Ovary (tissue), 9 donors: ENCODE results near the gene FRMD4A. TPM values are rescaled to one million over a fixed set of nuclear protein-coding genes. Genes with fewer than 3 reads are reported as not detected.

ENCODE experiments used
- DNase-seq, 5 donors: peaks; one replicate each; pipeline ENCODE4 v3.0.0-alpha.2; 2019 to 2020
- H3K27ac ChIP-seq, 2 donors: fragments of 200-600 bp; one replicate each; pipeline versions ENCODE4 v1.5.1 to v1.8.0; 2019 to 2022
- H3K27me3 ChIP-seq: fragments of 200-600 bp; one replicate; pipeline ENCODE4 v1.8.0; 2022
- H3K36me3 ChIP-seq: fragments of 200-600 bp; sonication (generic); one replicate; pipeline ENCODE4 v1.5.1; 2019
- H3K4me1 ChIP-seq: one replicate; pipeline ENCODE4 v1.8.1; 2013; ENCODE audit warnings: mild to moderate bottlenecking, moderate library complexity; ENCODE audit not compliant: insufficient read depth
- H3K4me3 ChIP-seq: fragments of 200-600 bp; sonication (generic); one replicate; pipeline ENCODE4 v1.5.1; 2017
- H3K9me3 ChIP-seq, 2 donors: fragments of 200-600 bp in 1 of 2; sonication (generic) in 1 of 2; one replicate each; pipeline versions ENCODE4 v1.5.1 to v1.8.1; 2013 to 2019; ENCODE audit warnings: mild to moderate bottlenecking in 1 of 2, moderate library complexity in 1 of 2
- CTCF ChIP-seq, 3 donors: fragments of 450-650 bp in 2 of 3; fragments of 200-600 bp in 1 of 3; IDR thresholded peaks; one replicate each; pipeline versions ENCODE4 v1.5.1 to v1.8.0; 2016 to 2022; ENCODE audit warnings: antibody characterized with exemption in 3 of 3, mild to moderate bottlenecking in 1 of 3
- EP300 ChIP-seq: sonication (generic); formaldehyde crosslinking; IDR thresholded peaks from one replicate; pipeline ENCODE4 v1.6.1; 2017; ENCODE audit warnings: antibody characterized with exemption
- POLR2A ChIP-seq: fragments of 450-650 bp; IDR thresholded peaks from one replicate; pipeline ENCODE4 v1.6.1; 2017; ENCODE audit warnings: antibody characterized with exemption, mild to moderate bottlenecking, moderate library complexity
- WGBS, 3 donors: extraction: QIAGEN DNeasy Blood & Tissue Kit in 1 of 3; methylation state at CpG; one replicate each; pipeline versions ENCODE4 v1.1.5 to v1.1.7; 2013 to 2017; 5-methylcytosine and 5-hydroxymethylcytosine counted together
- intact Hi-C, 4 donors: fragments of 100-400 bp; cut with DNase I; formaldehyde crosslinking; loops; one replicate each; pipeline versions ENCODE4 v1.11.0 to v1.15.1; 2022 to 2023
- polyA plus RNA-seq, 2 donors: library from polyadenylated mRNA; stranded (reverse); fragments of 200-250 nt in 1 of 2; fragments of 350-450 nt in 1 of 2; fragmentation: Illumina TruSeq in 1 of 2; extraction: RNeasy Lipid Tissue Mini Kit (QIAGEN cat#74804) in 1 of 2; gene quantifications; one replicate each; pipeline ENCODE4 v1.2.3, GENCODE V29; 2013 to 2014
- total RNA-seq, 7 donors: library from RNA; depleted of rRNA in 2 of 7; stranded (reverse); fragments of >200 nt in 2 of 7; fragmentation: NEBNext Ultra II Directional in 3 of 7; extraction: Animal tissue kit (Norgen Biotek cat#: 25700) in 3 of 7; gene quantifications; one replicate each; pipeline versions ENCODE4 v1.1.0 to v1.2.4, GENCODE V29; 2016 to 2023
- donor health status: DM: no; HTN: no; CAD: no; lungs with moderate emphysema.
- donor health status: DM: no; HTN: no; CAD: no.
- donor health status: Bipolar disorder and iron deficiency.
- donor health status: DM: yes; HTN: yes; CAD: no.
- donor health status: DM: no; HTN: no; CAD: no.
- donor health status: DM: yes; HTN: yes; CAD: no.

The FRMD4A gene
- total and polyA plus RNA-seq, 9 donors: 5.5 to 24.7 (median 11.3) TPM

GRCh38 chr10:13839430-13839990, 491.2 kb downstream of the FRMD4A start:
- no peak for DNase-seq
- Histone ChIP-seq H3K4me1 (peaks cover 2% of the 10 kb centered on the region), H3K27me3 (no peaks in the 10 kb centered on the region), H3K4me3 (no peak overlapping the region), H3K27ac (no peak overlapping the region), H3K36me3 (no peaks in the 10 kb centered on the region), H3K9me3 (no peaks in the 10 kb centered on the region)
- TF ChIP-seq CTCF (IDR thresholded peaks at IDR 0.05) (no peak), EP300 (no peak), POLR2A (no peak)
- intact Hi-C loops: no loop called here
- WGBS, 3 donors: 72 to 87% (median 80%) methylated on average over 8 to 9 of the region's 9 CpGs

GRCh38 chr10:13839030-13839429, 491.7 kb downstream of the FRMD4A start:
- Histone ChIP-seq H3K36me3 (no peaks in the 10 kb centered on the region), H3K27ac (no peak overlapping the region), H3K4me3 (no peak overlapping the region), H3K27me3 (no peaks in the 10 kb centered on the region), H3K4me1 (peaks cover 2% of the 10 kb centered on the region), H3K9me3 (no peaks in the 10 kb centered on the region)
- TF ChIP-seq POLR2A: no peak
- no peak for TF ChIP-seq CTCF (IDR thresholded peaks at IDR 0.05)
- no peak for TF ChIP-seq EP300
- intact Hi-C loops: no loop called here
- DNase-seq: no peak

GRCh38 chr10:13837966-13838365, 492.8 kb downstream of the FRMD4A start:
- no peak overlapping the region for H3K27ac ChIP-seq
- no peak overlapping the region for H3K4me3 ChIP-seq
- TF ChIP-seq CTCF (IDR thresholded peaks at IDR 0.05): no peak
- TF ChIP-seq EP300: no peak
- TF ChIP-seq POLR2A: no peak
- WGBS, 3 donors: 86 to 93% (median 91%) methylated on average over 3 of the region's 3 CpGs
- H3K9me3 ChIP-seq: no peaks in the 10 kb centered on the region
- H3K27me3 ChIP-seq: no peaks in the 10 kb centered on the region
- DNase-seq: no peak
- peaks cover 2% of the 10 kb centered on the region for H3K4me1 ChIP-seq
- no peaks in the 10 kb centered on the region for H3K36me3 ChIP-seq
- intact Hi-C loops: no loop called here

GRCh38 chr10:13834581-13835286, 496.0 kb downstream of the FRMD4A start:
- intact Hi-C loops: no loop called here
- H3K9me3 ChIP-seq: no peaks in the 10 kb centered on the region
- no peak for TF ChIP-seq EP300
- no peak for TF ChIP-seq POLR2A
- no peak for TF ChIP-seq CTCF (IDR thresholded peaks at IDR 0.05)
- 45 to 52% (median 48%) methylated on average over 16 of the region's 16 CpGs for WGBS, 3 donors
- peaks cover 2% of the 10 kb centered on the region for H3K4me1 ChIP-seq
- H3K27ac ChIP-seq: no peak overlapping the region
- no peaks in the 10 kb centered on the region for H3K27me3 ChIP-seq
- no peak for DNase-seq
- H3K4me3 ChIP-seq: no peak overlapping the region
- no peaks in the 10 kb centered on the region for H3K36me3 ChIP-seq
